GM23338 (cell line): Measurements from ENCODE around the gene NFIA.

Experiments
- CTCF ChIP-seq, 2 experiments: fragments of 200-600 bp in 1 of 2; sonication (generic) in 1 of 2; conservative IDR thresholded peaks; 2 replicates each; pipeline versions ENCODE4 v1.5.1 to v1.6.1; 2016 to 2017; ENCODE audit warnings: antibody characterized with exemption in 2 of 2, low read depth in 2 of 2, mild to moderate bottlenecking in 2 of 2, moderate library complexity in 1 of 2
- ETS1 ChIP-seq: IDR thresholded peaks from 2 replicates; pipeline ENCODE4 v1.6.1; 2016; ENCODE audit warnings: antibody characterized with exemption
- EZH2 ChIP-seq: fragments of 200-600 bp; sonication (generic); IDR thresholded peaks from one replicate; pipeline ENCODE4 v1.8.0; 2017; ENCODE audit warnings: antibody characterized with exemption, mild to moderate bottlenecking, low read depth; ENCODE audit not compliant: unreplicated experiment
- EZH2phosphoT487 ChIP-seq: fragments of 200-600 bp; sonication (generic); IDR thresholded peaks from one replicate; pipeline ENCODE4 v1.8.1; 2018; ENCODE audit warnings: antibody characterized with exemption; ENCODE audit not compliant: unreplicated experiment
- POLR2AphosphoS5 ChIP-seq: IDR thresholded peaks from 2 replicates; pipeline ENCODE4 v1.6.1; 2016; ENCODE audit warnings: antibody characterized with exemption, low read depth
- REST ChIP-seq: IDR thresholded peaks from one replicate; pipeline ENCODE4 v1.6.1; 2018; ENCODE audit warnings: antibody characterized with exemption; ENCODE audit not compliant: unreplicated experiment
- STAT1 ChIP-seq: IDR thresholded peaks from one replicate; pipeline ENCODE4 v1.6.1; 2016; ENCODE audit warnings: antibody characterized with exemption; ENCODE audit not compliant: unreplicated experiment

- no peak for TF ChIP-seq REST
- no peak for TF ChIP-seq CTCF (conservative IDR thresholded peaks at IDR 0.05; ENCODE audit: low read depth in 2 of 2)
- TF ChIP-seq EZH2phosphoT487, result no peak
- TF ChIP-seq POLR2AphosphoS5, result no peak
- no peak for TF ChIP-seq EZH2
- no peak for TF ChIP-seq ETS1
- TF ChIP-seq STAT1, result no peak
Observed at GRCh38 chr1:61138921-61139774, 56.8 kb downstream of the NFIA start.
